ENCODE results near the gene TWIST2.

DNA sequence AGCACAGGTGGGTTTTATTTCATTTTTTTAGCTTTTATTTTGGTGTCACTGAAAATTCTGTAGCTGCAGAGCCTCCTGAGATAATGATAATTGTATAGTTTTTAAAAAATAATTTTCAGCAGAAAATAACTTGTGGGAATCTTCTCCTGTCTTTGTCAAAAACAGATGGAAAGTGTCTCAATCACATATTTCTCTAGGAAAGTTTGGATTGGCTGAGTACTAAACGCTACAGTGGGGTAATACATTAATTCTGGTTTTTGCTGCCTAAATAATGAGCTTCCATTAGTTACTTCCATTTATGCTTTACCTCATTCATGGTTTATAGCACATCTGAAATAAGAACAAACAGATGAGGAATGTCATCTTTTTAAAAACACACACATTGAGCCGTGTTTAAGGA, 2.2 kb downstream of the TWIST2 start:
- TF ChIP-seq, protein P1, sequence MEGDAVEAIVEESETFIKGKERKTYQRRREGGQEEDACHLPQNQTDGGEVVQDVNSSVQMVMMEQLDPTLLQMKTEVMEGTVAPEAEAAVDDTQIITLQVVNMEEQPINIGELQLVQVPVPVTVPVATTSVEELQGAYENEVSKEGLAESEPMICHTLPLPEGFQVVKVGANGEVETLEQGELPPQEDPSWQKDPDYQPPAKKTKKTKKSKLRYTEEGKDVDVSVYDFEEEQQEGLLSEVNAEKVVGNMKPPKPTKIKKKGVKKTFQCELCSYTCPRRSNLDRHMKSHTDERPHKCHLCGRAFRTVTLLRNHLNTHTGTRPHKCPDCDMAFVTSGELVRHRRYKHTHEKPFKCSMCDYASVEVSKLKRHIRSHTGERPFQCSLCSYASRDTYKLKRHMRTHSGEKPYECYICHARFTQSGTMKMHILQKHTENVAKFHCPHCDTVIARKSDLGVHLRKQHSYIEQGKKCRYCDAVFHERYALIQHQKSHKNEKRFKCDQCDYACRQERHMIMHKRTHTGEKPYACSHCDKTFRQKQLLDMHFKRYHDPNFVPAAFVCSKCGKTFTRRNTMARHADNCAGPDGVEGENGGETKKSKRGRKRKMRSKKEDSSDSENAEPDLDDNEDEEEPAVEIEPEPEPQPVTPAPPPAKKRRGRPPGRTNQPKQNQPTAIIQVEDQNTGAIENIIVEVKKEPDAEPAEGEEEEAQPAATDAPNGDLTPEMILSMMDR (IDR thresholded peaks at IDR 0.05): no peak
- no peak for TF ChIP-seq POLR2A (IDR thresholded peaks at IDR 0.05)
